GM12801 (cell line): Measurements from ENCODE around the gene EML5.

Experiments
- TF ChIP-seq, protein P1 (sequence below): IDR thresholded peaks from one replicate; pipeline ENCODE4 v1.5.1; 2011; ENCODE audit warnings: control low read depth; ENCODE audit not compliant: insufficient read length; ENCODE audit errors: extremely low read depth

The EML5 gene

DNA sequence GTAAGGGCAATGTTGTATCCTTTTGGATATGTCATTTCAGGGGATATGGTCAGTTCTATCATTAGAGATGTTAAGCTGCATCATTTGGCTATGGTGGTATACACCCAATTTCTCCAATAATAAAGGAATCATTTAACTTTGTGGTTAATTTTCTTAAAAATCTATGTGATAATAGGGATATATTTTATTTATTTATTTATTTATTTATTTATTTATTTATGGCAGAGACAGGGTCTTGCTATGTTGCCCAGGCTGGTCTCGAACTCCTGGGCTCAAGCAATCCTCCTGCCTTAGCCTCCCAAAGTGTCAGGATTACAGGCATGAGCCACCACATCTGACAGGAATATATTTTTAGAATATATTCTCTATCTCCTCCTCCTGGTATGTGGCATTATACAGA, 85.7 kb downstream of the EML5 start:
- TF ChIP-seq, protein P1, sequence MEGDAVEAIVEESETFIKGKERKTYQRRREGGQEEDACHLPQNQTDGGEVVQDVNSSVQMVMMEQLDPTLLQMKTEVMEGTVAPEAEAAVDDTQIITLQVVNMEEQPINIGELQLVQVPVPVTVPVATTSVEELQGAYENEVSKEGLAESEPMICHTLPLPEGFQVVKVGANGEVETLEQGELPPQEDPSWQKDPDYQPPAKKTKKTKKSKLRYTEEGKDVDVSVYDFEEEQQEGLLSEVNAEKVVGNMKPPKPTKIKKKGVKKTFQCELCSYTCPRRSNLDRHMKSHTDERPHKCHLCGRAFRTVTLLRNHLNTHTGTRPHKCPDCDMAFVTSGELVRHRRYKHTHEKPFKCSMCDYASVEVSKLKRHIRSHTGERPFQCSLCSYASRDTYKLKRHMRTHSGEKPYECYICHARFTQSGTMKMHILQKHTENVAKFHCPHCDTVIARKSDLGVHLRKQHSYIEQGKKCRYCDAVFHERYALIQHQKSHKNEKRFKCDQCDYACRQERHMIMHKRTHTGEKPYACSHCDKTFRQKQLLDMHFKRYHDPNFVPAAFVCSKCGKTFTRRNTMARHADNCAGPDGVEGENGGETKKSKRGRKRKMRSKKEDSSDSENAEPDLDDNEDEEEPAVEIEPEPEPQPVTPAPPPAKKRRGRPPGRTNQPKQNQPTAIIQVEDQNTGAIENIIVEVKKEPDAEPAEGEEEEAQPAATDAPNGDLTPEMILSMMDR: no peak

DNA sequence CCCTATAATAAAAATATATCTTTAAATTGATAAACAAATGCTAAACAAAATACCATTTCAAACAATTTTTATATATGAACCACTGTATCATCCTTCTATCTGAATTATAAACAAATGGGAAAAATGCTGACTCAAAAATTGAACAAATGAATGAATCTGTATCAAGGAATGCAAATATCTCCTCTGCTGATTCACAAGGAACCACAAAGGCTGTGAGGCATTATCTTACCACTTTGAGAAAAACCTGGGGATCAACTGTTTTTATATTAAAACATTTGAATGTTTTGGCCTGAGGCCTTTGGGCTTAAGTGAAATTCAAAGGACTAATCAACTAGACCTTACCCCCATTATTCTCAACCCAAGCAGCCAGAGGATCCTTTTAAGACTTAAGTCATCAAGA, 86.3 kb downstream of the EML5 start:
- TF ChIP-seq, protein P1: no peak

DNA sequence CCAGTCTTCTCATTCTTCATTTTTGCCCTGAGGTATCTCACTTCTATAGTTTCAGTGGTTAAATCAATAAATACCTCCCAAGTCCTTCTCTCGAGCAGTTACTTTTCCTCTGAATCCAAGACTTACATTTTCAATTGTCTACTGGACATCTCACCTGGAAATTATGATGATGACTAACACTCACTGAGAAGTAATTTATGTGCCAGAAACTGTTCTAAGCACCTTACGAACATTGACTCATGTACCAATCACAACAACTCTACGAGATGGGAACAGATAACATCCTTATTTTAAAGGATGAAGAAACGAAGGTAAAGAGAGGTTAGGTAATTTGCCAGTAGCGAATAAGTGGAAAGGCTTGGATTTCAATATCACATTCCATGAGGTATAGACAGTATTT, 94.1 kb downstream of the EML5 start:
- TF ChIP-seq, protein P1: no peak

DNA sequence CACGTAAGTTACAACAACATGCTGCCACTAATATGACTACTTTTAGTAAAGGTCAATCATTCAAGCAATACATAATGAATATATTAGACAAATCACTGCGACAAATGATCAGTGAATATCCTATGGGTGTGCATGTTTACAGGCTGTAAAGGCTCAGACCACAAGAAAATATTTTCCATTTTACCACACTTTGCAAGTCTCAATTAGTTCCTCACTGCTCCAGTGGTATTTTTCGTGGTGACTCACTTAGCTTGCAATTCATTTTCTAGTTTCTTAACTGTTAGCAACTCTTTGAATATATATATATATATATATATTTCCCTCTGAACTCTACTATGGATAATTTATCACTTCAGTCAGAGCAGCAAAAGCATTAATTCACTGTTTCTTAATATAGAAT, 96.9 kb downstream of the EML5 start:
- TF ChIP-seq, protein P1: no peak

DNA sequence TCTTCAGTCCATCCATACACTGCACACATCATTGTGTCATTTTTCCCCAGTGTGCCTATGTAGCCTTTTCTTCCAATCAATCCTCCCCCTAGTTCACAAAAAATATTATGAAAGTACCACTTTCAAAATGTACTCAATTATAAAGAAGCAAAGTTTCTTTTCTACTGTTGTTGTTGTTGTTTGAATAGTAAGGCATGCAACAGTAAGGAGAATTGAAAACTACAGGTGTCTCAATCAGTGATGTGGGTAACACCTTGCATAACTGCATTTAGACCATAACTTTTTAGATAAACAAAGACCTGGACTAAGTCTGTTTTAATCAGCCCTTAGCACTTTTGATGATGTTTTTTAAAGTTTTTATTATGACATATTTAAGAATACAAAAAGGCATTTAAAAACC, 104.4 kb downstream of the EML5 start:
- TF ChIP-seq, protein P1: no peak

DNA sequence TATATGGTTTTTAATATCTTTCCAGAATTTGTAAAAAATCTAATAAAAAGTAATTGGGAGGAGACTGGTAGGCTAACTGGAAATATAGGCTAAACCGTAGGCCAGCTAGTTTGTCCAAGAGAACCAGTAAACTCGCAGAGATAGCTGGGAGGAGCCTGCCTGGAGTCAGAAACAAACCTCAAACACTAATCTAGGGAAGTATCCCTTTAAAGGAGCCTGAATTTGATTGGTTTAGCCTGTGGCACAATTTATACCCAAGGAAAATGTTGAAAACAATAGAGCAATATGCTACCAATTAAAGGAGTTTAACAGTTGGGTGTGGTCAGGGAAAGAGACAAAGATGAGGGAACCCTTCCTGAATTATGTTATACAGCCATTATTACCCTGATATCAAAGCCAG, 109.6 kb downstream of the EML5 start:
- TF ChIP-seq, protein P1: no peak

DNA sequence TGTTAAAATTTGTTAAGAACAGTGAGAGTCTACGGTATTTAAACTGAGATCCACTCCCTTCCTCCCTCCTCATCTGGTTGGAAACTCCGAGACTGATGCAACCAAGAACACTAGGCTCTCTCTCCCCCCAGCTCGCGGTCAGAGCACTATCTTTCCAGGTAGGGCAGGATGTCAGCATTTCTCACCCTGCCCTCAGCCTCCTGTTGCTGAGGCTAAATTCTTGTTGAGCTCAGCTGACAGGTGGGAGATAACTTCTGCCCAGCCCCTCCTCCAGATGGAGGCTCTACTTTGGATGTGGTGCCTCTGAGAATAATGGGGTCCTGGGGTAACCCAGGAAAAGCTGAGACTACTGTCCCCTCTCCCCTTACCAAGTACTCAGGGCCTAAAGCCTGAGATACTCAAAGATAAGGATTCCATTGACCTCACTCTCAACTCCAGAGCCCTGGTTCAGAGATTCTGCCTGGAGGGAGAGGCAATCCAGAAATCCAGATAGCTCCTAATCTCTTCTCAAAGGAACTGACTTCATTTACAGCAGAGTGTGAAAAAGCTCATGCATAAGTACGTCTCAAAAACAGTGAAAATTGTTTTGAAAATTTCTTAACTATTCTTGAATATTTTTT, 110.1 kb downstream of the EML5 start:
- TF ChIP-seq, protein P1: no peak
